CD14-positive monocyte (primary cell): ENCODE measurements around the gene DOC2A. TPM values are rescaled to one million over a fixed set of nuclear protein-coding genes. Genes with fewer than 3 reads are reported as not detected.

Experiments
- DNase-seq, 3 donors: peaks; one replicate each; pipeline ENCODE4 v3.0.0-alpha.2; 2011 to 2022
- H2AFZ ChIP-seq: 2 replicates; pipeline ENCODE4 v1.6.0; 2012; ENCODE audit warnings: mild to moderate bottlenecking, low read depth, low read length, inconsistent platforms; ENCODE audit not compliant: insufficient read depth, poor library complexity, severe bottlenecking
- H3K27ac ChIP-seq, 2 donors: 1 replicate in 1 of 2; 2 replicates in 1 of 2; pipeline ENCODE4 v1.5.1; 2012 to 2013; ENCODE audit warnings: low read length in 2 of 2, control low read depth in 1 of 2, inconsistent platforms in 1 of 2, low read depth in 1 of 2, mild to moderate bottlenecking in 1 of 2
- H3K27me3 ChIP-seq, 2 donors: one replicate each; pipeline versions ENCODE4 v1.6.0 to v1.6.1; 2011 to 2013; ENCODE audit warnings: low read length in 2 of 2; ENCODE audit not compliant: control insufficient read depth in 2 of 2, insufficient read depth in 2 of 2
- H3K36me3 ChIP-seq, 2 donors: replicated peaks in 1 of 2; 1 replicate in 1 of 2; 2 replicates in 1 of 2; pipeline versions ENCODE4 v1.5.1 to v1.6.1; 2012 to 2013; ENCODE audit warnings: low read length in 2 of 2, control low read depth in 1 of 2, inconsistent platforms in 1 of 2, mild to moderate bottlenecking in 1 of 2; ENCODE audit not compliant: insufficient read depth in 2 of 2, control insufficient read depth in 1 of 2
- H3K4me1 ChIP-seq, 2 donors: 1 replicate in 1 of 2; 2 replicates in 1 of 2; pipeline versions ENCODE4 v1.5.1 to v1.6.1; 2012 to 2013; ENCODE audit warnings: low read length in 2 of 2, control low read depth in 1 of 2, inconsistent platforms in 1 of 2, mild to moderate bottlenecking in 1 of 2, moderate library complexity in 1 of 2; ENCODE audit not compliant: insufficient read depth in 2 of 2, control insufficient read depth in 1 of 2
- H3K4me2 ChIP-seq: replicated peaks from 2 replicates; pipeline ENCODE3; 2012; ENCODE audit warnings: low read length, moderate library complexity, mild to moderate bottlenecking; ENCODE audit not compliant: poor library complexity, severe bottlenecking; ENCODE audit errors: extremely low read depth
- H3K4me3 ChIP-seq, 3 experiments: fragments of 200-600 bp in 1 of 3; sonication (generic) in 1 of 3; replicated peaks in 1 of 3; 1 replicate in 2 of 3; 2 replicates in 1 of 3; pipeline ENCODE4 v1.5.1; 2011 to 2013; ENCODE audit warnings: low read length in 3 of 3, mild to moderate bottlenecking in 3 of 3, control low read depth in 2 of 3, low read depth in 2 of 3, inconsistent platforms in 1 of 3, moderate library complexity in 1 of 3
- H3K79me2 ChIP-seq: 2 replicates; pipeline ENCODE4 v1.6.0; 2012; ENCODE audit warnings: mild to moderate bottlenecking, control low read depth, inconsistent platforms, low read length, moderate library complexity; ENCODE audit not compliant: insufficient read depth
- H3K9ac ChIP-seq: 2 replicates; pipeline ENCODE4 v1.6.0; 2017; ENCODE audit warnings: low read length, mild to moderate bottlenecking; ENCODE audit not compliant: insufficient read depth, poor library complexity, severe bottlenecking
- H3K9me3 ChIP-seq, 2 donors: replicated peaks in 1 of 2; 1 replicate in 1 of 2; 2 replicates in 1 of 2; pipeline versions ENCODE4 v1.5.1 to v1.6.1; 2012 to 2013; ENCODE audit warnings: low read length in 2 of 2, control low read depth in 1 of 2; ENCODE audit not compliant: control insufficient read depth in 1 of 2, insufficient read depth in 1 of 2
- H4K20me1 ChIP-seq: 2 replicates; pipeline ENCODE4 v1.6.0; 2012; ENCODE audit warnings: mild to moderate bottlenecking, low read length, control low read depth, moderate library complexity; ENCODE audit not compliant: insufficient read depth
- H3K27ac Mint-ChIP-seq, 7 donors: one replicate each; pipeline ENCODE4 v1.8.0; 2020; ENCODE audit warnings: mild to moderate bottlenecking in 7 of 7, mixed read lengths in 7 of 7, moderate library complexity in 6 of 7, inconsistent platforms in 2 of 7
- H3K27me3 Mint-ChIP-seq, 3 donors: one replicate each; pipeline ENCODE4 v1.8.0; 2021 to 2022; ENCODE audit warnings: low read depth in 3 of 3, mild to moderate bottlenecking in 3 of 3, mixed read lengths in 3 of 3, moderate library complexity in 3 of 3, inconsistent platforms in 1 of 3
- H3K36me3 Mint-ChIP-seq, 2 donors: one replicate each; pipeline ENCODE4 v1.8.0; 2020; ENCODE audit warnings: mixed read lengths in 2 of 2, inconsistent platforms in 1 of 2, mild to moderate bottlenecking in 1 of 2
- H3K4me1 Mint-ChIP-seq: one replicate; pipeline ENCODE4 v1.8.0; 2020; ENCODE audit warnings: mild to moderate bottlenecking, mixed read lengths
- H3K4me3 Mint-ChIP-seq, 2 donors: one replicate each; pipeline ENCODE4 v1.8.0; 2020; ENCODE audit warnings: mild to moderate bottlenecking in 2 of 2, mixed read lengths in 2 of 2, moderate library complexity in 1 of 2
- H3K9me3 Mint-ChIP-seq, 7 donors: one replicate each; pipeline ENCODE4 v1.8.0; 2020 to 2022; ENCODE audit warnings: mixed read lengths in 7 of 7, mild to moderate bottlenecking in 6 of 7, moderate library complexity in 6 of 7, inconsistent platforms in 2 of 7
- WGBS: methylation state at CpG from one replicate; pipeline ENCODE4 v1.1.5; 2013; ENCODE audit warnings: missing lambda C conversion rate; ENCODE audit not compliant: insufficient coverage; 5-methylcytosine and 5-hydroxymethylcytosine counted together
- intact Hi-C, 2 donors: fragments of 100-400 bp; cut with micrococcal nuclease; formaldehyde crosslinking; loops; one replicate each; pipeline versions ENCODE4 v1.15.0 to v1.15.1; 2023
- polyA plus RNA-seq, 3 donors: library from polyadenylated mRNA; depleted of rRNA in 1 of 3; unstranded in 2 of 3; stranded (reverse) in 1 of 3; fragments of 300-500 nt in 2 of 3; fragments of >200 nt in 1 of 3; fragmentation: Illumina TruSeq in 2 of 3; gene quantifications; 1 replicate in 2 of 3; 2 replicates in 1 of 3; pipeline ENCODE4 v1.2.3, GENCODE V29; 2012 to 2021
- TF ChIP-seq, protein P1 (sequence below): fragments of 200-600 bp; IDR thresholded peaks from one replicate; pipeline ENCODE4 v1.8.0; 2022; ENCODE audit warnings: antibody characterized with exemption, mild to moderate bottlenecking

The DOC2A gene
- polyA plus RNA-seq, 3 donors = 0.23 to 3.7 (median 0.66) TPM

DNA sequence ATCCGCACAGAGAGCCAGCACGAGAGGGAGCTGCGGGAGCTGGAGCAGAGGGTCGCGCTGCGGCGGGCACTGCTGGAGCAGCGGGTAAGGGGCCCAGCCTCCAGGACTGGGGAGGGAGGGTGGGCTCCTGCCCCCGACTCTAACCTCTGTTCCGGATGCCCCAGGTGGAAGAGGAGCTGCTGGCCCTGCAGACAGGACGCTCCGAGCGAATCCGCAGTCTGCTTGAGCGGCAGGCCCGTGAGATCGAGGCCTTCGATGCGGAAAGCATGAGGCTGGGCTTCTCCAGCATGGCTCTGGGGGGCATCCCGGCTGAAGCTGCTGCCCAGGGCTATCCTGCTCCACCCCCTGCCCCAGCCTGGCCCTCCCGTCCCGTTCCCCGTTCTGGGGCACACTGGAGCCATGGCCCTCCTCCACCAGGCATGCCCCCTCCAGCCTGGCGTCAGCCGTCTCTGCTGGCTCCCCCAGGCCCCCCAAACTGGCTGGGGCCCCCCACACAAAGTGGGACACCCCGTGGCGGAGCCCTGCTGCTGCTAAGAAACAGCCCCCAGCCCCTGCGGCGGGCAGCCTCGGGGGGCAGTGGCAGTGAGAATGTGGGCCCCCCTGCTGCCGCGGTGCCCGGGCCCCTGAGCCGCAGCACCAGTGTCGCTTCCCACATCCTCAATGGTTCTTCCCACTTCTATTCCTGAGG lies 19.8 kb downstream of the DOC2A start:
- Histone ChIP-seq H3K79me2 (peaks cover 8% of the 10 kb centered on the region), H3K27me3 (no peaks in the 10 kb centered on the region), H2AFZ (no peak overlapping the region), H3K36me3 (peaks cover 72 to 77% of the 10 kb centered on the region in 2 donors), H3K4me3 (no peak overlapping the region), H3K27ac (no peak overlapping the region), H3K4me1 (peaks cover 9 to 21% of the 10 kb centered on the region in 2 donors), H3K4me2 (no peak overlapping the region), H4K20me1 (peaks cover 13% of the 10 kb centered on the region), H3K9me3 (no peaks in the 10 kb centered on the region), H3K9ac (no peak overlapping the region)
- TF ChIP-seq, protein P1, sequence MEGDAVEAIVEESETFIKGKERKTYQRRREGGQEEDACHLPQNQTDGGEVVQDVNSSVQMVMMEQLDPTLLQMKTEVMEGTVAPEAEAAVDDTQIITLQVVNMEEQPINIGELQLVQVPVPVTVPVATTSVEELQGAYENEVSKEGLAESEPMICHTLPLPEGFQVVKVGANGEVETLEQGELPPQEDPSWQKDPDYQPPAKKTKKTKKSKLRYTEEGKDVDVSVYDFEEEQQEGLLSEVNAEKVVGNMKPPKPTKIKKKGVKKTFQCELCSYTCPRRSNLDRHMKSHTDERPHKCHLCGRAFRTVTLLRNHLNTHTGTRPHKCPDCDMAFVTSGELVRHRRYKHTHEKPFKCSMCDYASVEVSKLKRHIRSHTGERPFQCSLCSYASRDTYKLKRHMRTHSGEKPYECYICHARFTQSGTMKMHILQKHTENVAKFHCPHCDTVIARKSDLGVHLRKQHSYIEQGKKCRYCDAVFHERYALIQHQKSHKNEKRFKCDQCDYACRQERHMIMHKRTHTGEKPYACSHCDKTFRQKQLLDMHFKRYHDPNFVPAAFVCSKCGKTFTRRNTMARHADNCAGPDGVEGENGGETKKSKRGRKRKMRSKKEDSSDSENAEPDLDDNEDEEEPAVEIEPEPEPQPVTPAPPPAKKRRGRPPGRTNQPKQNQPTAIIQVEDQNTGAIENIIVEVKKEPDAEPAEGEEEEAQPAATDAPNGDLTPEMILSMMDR = no peak
- peaks cover 0 to 2% (median 0%) of the 10 kb centered on the region in 3 donors for H3K27me3 Mint-ChIP-seq
- 98% methylated on average over 23 of the region's 35 CpGs for WGBS
- H3K4me3 Mint-ChIP-seq = no peak overlapping the region
- no peaks in the 10 kb centered on the region for H3K9me3 Mint-ChIP-seq
- DNase-seq = no peak
- H3K36me3 Mint-ChIP-seq = peaks cover 48 to 62% of the 10 kb centered on the region in 2 donors
- intact Hi-C loops = loop anchor here (5.0 to 10.0 kb wide), 2 partner anchors 176 to 766 kb away; partner anchors contain the start of genes PAGR1 (in 1 of the 2) and PRRT2 (in 1 of the 2)
- H3K4me1 Mint-ChIP-seq = peaks cover 13% of the 10 kb centered on the region
- H3K27ac Mint-ChIP-seq = no peak overlapping the region

DNA sequence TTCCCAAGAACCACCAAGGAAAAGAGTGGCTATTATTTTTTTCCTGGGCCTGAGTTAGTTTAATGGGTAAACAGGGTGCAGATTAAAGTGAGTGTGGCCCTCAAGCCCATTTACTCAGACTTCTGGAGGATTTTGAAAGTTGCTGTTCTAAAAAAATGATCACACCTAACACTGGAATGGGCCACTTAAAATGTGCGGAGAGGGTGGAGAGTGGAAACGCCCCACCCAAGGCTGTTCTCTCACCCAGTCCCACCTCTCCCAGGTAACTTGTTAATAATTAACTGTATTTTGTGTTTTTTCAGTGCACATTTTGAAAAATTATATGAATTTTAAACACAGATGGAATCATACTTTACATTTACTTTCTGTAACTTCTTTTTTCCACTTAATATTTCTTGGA lies 20.8 kb downstream of the DOC2A start:
- intact Hi-C loops = loop anchor here (5.0 to 10.0 kb wide), 2 partner anchors 175 to 767 kb away; partner anchors contain the start of genes PAGR1 (in 1 of the 2) and PRRT2 (in 1 of the 2)
- Mint-ChIP-seq H3K4me1 (peaks cover 13% of the 10 kb centered on the region), H3K27ac (no peak overlapping the region)

More for the DNA sequence above, 20.8 kb downstream of the DOC2A start:
- peaks cover 0 to 2% (median 0%) of the 10 kb centered on the region in 3 donors for H3K27me3 Mint-ChIP-seq
- no CpG with 5 or more reads among the region's 2 CpGs for WGBS
- Histone ChIP-seq H3K9ac (no peak overlapping the region), H3K27me3 (no peaks in the 10 kb centered on the region), H3K27ac (no peak overlapping the region), H4K20me1 (peaks cover 13% of the 10 kb centered on the region), H3K4me2 (no peak overlapping the region), H3K36me3 (peaks cover 82 to 87% of the 10 kb centered on the region in 2 donors), H3K4me3 (no peak overlapping the region), H3K4me1 (peaks cover 7 to 18% of the 10 kb centered on the region in 2 donors), H3K9me3 (no peaks in the 10 kb centered on the region), H3K79me2 (peaks cover 4% of the 10 kb centered on the region), H2AFZ (no peak overlapping the region)
- H3K4me3 Mint-ChIP-seq = no peak overlapping the region
- TF ChIP-seq, protein P1 = no peak
- H3K9me3 Mint-ChIP-seq = no peaks in the 10 kb centered on the region
- DNase-seq = no peak
- H3K36me3 Mint-ChIP-seq = peaks cover 58 to 72% of the 10 kb centered on the region in 2 donors
